Testis (tissue), 2 donors: Measurements from ENCODE around the gene ABTB1.

ENCODE experiments used
- CTCF ChIP-seq, 3 experiments: fragments of 450-650 bp in 2 of 3; fragments of 200-600 bp in 1 of 3; sonication (generic) in 1 of 3; IDR thresholded peaks; one replicate each; pipeline ENCODE4 v1.5.1; 2016 to 2019; ENCODE audit warnings: antibody characterized with exemption in 3 of 3, mild to moderate bottlenecking in 2 of 3, moderate library complexity in 1 of 3
- POLR2A ChIP-seq: fragments of 450-650 bp; IDR thresholded peaks from one replicate; pipeline ENCODE4 v1.6.1; 2017; ENCODE audit warnings: antibody characterized with exemption, mild to moderate bottlenecking, moderate library complexity

DNA sequence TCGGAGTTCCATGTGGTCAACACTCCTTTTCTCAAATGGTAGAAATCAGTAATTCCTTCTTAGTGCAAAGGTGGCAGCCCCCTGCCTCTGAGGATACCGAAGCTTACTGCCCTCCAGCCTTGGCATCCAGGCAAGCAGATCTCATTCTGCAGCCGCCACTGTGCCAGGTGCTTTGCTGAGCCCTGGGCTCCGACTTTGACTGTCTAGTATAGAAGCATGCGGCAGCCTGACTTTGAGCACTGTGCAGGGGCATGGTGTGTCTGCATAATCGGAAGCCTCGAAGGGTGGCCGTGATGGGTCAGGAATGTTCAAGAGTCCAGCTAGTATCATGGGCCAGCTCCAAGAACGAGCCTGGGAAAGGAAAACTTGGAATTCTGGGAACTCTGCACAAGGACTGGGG, 39.7 kb downstream of the ABTB1 start:
- TF ChIP-seq CTCF (IDR thresholded peaks at IDR 0.05) = no peak
- TF ChIP-seq POLR2A = no peak
